GM12878 (cell line): ENCODE results near the gene MED25. TPM values are rescaled to one million over a fixed set of nuclear protein-coding genes. Genes with fewer than 3 reads are reported as not detected.

Experiments
- CBFB ChIP-seq: IDR thresholded peaks from 2 replicates; pipeline ENCODE4 v1.6.1; 2016; ENCODE audit warnings: antibody characterized with exemption, low read depth
- EED ChIP-seq: sonication (generic); IDR thresholded peaks from 2 replicates; pipeline ENCODE4 v1.6.1; 2016; ENCODE audit warnings: antibody characterized with exemption, low read depth
- IKZF2 ChIP-seq, 2 experiments: fragments of 450-650 bp; IDR thresholded peaks; 2 replicates each; pipeline ENCODE4 v1.6.1; 2017; ENCODE audit warnings: mild to moderate bottlenecking in 2 of 2, moderate library complexity in 2 of 2
- POLR2A ChIP-seq: IDR thresholded peaks from 2 replicates; pipeline ENCODE4 v1.6.1; 2011; ENCODE audit warnings: low read depth, mild to moderate bottlenecking, low read length
- RB1 ChIP-seq: fragments of 450-650 bp; formaldehyde crosslinking; IDR thresholded peaks from 2 replicates; pipeline ENCODE4 v1.6.1; 2017; ENCODE audit warnings: mild to moderate bottlenecking, borderline replicate concordance
- SIN3A ChIP-seq: IDR thresholded peaks from 2 replicates; pipeline ENCODE4 v1.6.1; 2012; ENCODE audit warnings: low read depth, low read length, improper control_type of control experiment
- SP1 ChIP-seq: IDR thresholded peaks from one replicate; pipeline ENCODE4 v1.6.1; 2011; ENCODE audit warnings: low read depth, low read length
- SREBF2 ChIP-seq: IDR thresholded peaks from 2 replicates; pipeline ENCODE4 v1.6.1; 2012; ENCODE audit warnings: mild to moderate bottlenecking, low read length
- ZBTB40 ChIP-seq: fragments of 450-650 bp; IDR thresholded peaks from 2 replicates; pipeline ENCODE4 v1.6.1; 2016; ENCODE audit warnings: mild to moderate bottlenecking, moderate library complexity, borderline replicate concordance
- polyA plus RNA-seq, 11 experiments: library from polyadenylated mRNA; depleted of rRNA in 4 of 11; unstranded in 6 of 11; stranded (reverse) in 5 of 11; fragments of >200 nt; fragmentation: Nextera tagmentation in 4 of 11; fragmentation: Illumina TruSeq in 1 of 11; extraction: Ambion mirVana in 4 of 11; extraction: Trizol in 1 of 11; gene quantifications; 1 replicate in 1 of 11; 2 replicates in 10 of 11; pipeline versions ENCODE4 v1.2.1 to v1.2.3, GENCODE V29; 2011 to 2016; ENCODE audit warnings: inconsistent platforms in 2 of 11, missing spikeins in 2 of 11, low read depth in 1 of 11
- total RNA-seq, 4 experiments: library from RNA; depleted of rRNA in 3 of 4; stranded (reverse); fragments of >200 nt in 3 of 4; fragmentation: Illumina TruSeq in 1 of 4; extraction: Trizol in 1 of 4; gene quantifications; 2 replicates each; pipeline versions ENCODE4 v1.2.1 to v1.2.3, GENCODE V29; 2013 to 2021

MED25 gene
- total and polyA plus RNA-seq, 10 of the 15 experiments (the other 5 are each of a cell fraction or from before 2014, with no cell fraction given), result 3.5 to 53.9 (median 17.1) TPM

GRCh38 chr19:49877879-49878743 is 60.0 kb downstream of the MED25 start (continued):
- TF ChIP-seq ZBTB40 (no peak), EED (peak; percentile 28; the same call in 1 of the 2 replicates), IKZF2 (IDR thresholded peaks at IDR 0.05) (peak in 1 of 2 experiments; percentile 33; a peak in 1 of 4 replicates), SIN3A (peak; percentile 28; the same call in 1 of the 2 replicates), RB1 (peak; percentile 49; the same call in 1 of the 2 replicates), SP1 (peak; percentile 30), POLR2A (peak; percentile 44), SREBF2 (no peak), CBFB (no peak)
- TF ChIP-seq, all 136 proteins: peak for 16
